SK-N-SH (cell line): ENCODE results near the gene ODAD3. TPM values are rescaled to one million over a fixed set of nuclear protein-coding genes. Genes with fewer than 3 reads are reported as not detected.

Experiments used
- CTCF ChIA-PET: fragments of 300-600, 350-600 bp; formaldehyde crosslinking; extraction: SDS; loops from one replicate; lab custom pipeline; 2021; lab: Yijun Ruan, JAX
- POLR2A ChIA-PET: fragments of 350-600 bp; sonication (Branson Sonifier 250); formaldehyde crosslinking; extraction: SDS; loops from one replicate; lab custom pipeline; 2020; ENCODE audit warnings: antibody characterized with exemption, inconsistent platforms; lab: Yijun Ruan, JAX
- DNase-seq: peaks from one replicate; pipeline ENCODE4 v3.0.0; 2012
- H2AFZ ChIP-seq: fragments of 200-600 bp; sonication (generic); 2 replicates; pipeline ENCODE4 v1.8.1; 2016; ENCODE audit warnings: antibody characterized with exemption, mild to moderate bottlenecking, low read depth
- H3F3A ChIP-seq: fragments of 200-600 bp; sonication (generic); replicated peaks from 2 replicates; pipeline ENCODE3; 2016; ENCODE audit warnings: antibody characterized with exemption, mild to moderate bottlenecking; ENCODE audit not compliant: insufficient read depth
- H3K27ac ChIP-seq, 2 experiments: fragments of 200-500 bp in 1 of 2; fragments of 200-600 bp in 1 of 2; sonication (Bioruptor generic) in 1 of 2; sonication (generic), shearing (Covaris generic) in 1 of 2; 2 replicates each; pipeline versions ENCODE4 v1.5.1 to v1.6.1; 2014 to 2016; ENCODE audit warnings: low read depth in 2 of 2, inconsistent platforms in 1 of 2, low read length in 1 of 2, mild to moderate bottlenecking in 1 of 2, mixed read lengths in 1 of 2
- H3K27me3 ChIP-seq: fragments of 200-600 bp; sonication (generic), shearing (Covaris generic); 2 replicates; pipeline ENCODE4 v1.6.1; 2016; ENCODE audit warnings: mixed run types; ENCODE audit not compliant: insufficient read depth
- H3K36me3 ChIP-seq, 2 experiments: fragments of 200-500 bp in 1 of 2; fragments of 200-600 bp in 1 of 2; sonication (Bioruptor generic) in 1 of 2; sonication (generic) in 1 of 2; replicated peaks in 1 of 2; 2 replicates each; pipeline versions ENCODE3 to v1.5.1; 2014 to 2016; ENCODE audit warnings: low read length in 1 of 2, mild to moderate bottlenecking in 1 of 2; ENCODE audit not compliant: insufficient read depth in 2 of 2, control insufficient read depth in 1 of 2
- H3K4me1 ChIP-seq, 2 experiments: fragments of 200-500 bp in 1 of 2; fragments of 200-600 bp in 1 of 2; sonication (Bioruptor generic) in 1 of 2; sonication (generic), shearing (Covaris generic) in 1 of 2; 2 replicates each; pipeline versions ENCODE4 v1.5.1 to v1.6.1; 2014 to 2016; ENCODE audit warnings: low read depth in 1 of 2, low read length in 1 of 2, mixed run types in 1 of 2; ENCODE audit not compliant: insufficient read depth in 2 of 2, control insufficient read depth in 1 of 2
- H3K4me2 ChIP-seq: fragments of 200-600 bp; sonication (generic), shearing (Covaris generic); 2 replicates; pipeline ENCODE4 v1.6.1; 2017; ENCODE audit warnings: mixed run types
- H3K4me3 ChIP-seq, 2 experiments: fragments of 200-500 bp in 1 of 2; fragments of 200-600 bp in 1 of 2; sonication (Bioruptor generic) in 1 of 2; sonication (generic), shearing (Covaris generic) in 1 of 2; 2 replicates each; pipeline versions ENCODE4 v1.5.1 to v1.8.1; 2014 to 2016; ENCODE audit warnings: low read depth in 2 of 2, inconsistent platforms in 1 of 2, low read length in 1 of 2, mild to moderate bottlenecking in 1 of 2, mixed read lengths in 1 of 2, moderate library complexity in 1 of 2
- H3K79me2 ChIP-seq: fragments of 200-600 bp; sonication (generic); 2 replicates; pipeline ENCODE4 v1.8.1; 2017; ENCODE audit warnings: mild to moderate bottlenecking; ENCODE audit not compliant: insufficient read depth
- H3K9ac ChIP-seq: fragments of 200-600 bp; sonication (generic); 2 replicates; pipeline ENCODE4 v1.6.1; 2017; ENCODE audit warnings: mixed run types
- H3K9me2 ChIP-seq: fragments of 200-600 bp; sonication (generic); 2 replicates; pipeline ENCODE4 v1.6.1; 2017; ENCODE audit warnings: mixed run types
- H3K9me3 ChIP-seq: fragments of 200-600 bp; sonication (generic); 2 replicates; pipeline ENCODE4 v1.6.1; 2017; ENCODE audit warnings: mixed run types, mild to moderate bottlenecking, moderate library complexity
- H4K20me1 ChIP-seq: fragments of 200-600 bp; sonication (generic); 2 replicates; pipeline ENCODE4 v1.6.1; 2017; ENCODE audit warnings: mild to moderate bottlenecking, mixed run types; ENCODE audit not compliant: insufficient read depth
- CHD2 ChIP-seq: fragments of 150-350 bp; IDR thresholded peaks from 2 replicates; pipeline ENCODE4 v1.6.1; 2018; ENCODE audit warnings: low read length; ENCODE audit not compliant: partially characterized antibody
- ELF1 ChIP-seq: IDR thresholded peaks from 2 replicates; pipeline ENCODE4 v1.4.0; 2012
- EP300 ChIP-seq, 2 experiments: IDR thresholded peaks; 2 replicates each; pipeline versions ENCODE4 v1.4.0 to v1.6.1; 2012; ENCODE audit warnings: borderline replicate concordance in 1 of 2, low read depth in 1 of 2, low read length in 1 of 2
- EZH2phosphoT487 ChIP-seq: fragments of 200-600 bp; sonication (generic); IDR thresholded peaks from 2 replicates; pipeline ENCODE4 v1.6.1; 2017; ENCODE audit warnings: low read depth, mixed run types, mild to moderate bottlenecking, antibody characterized with exemption, moderate library complexity, borderline replicate concordance
- FOSL2 ChIP-seq: IDR thresholded peaks from 2 replicates; pipeline ENCODE4 v1.4.0; 2012; ENCODE audit warnings: low read depth, mild to moderate bottlenecking, moderate library complexity, borderline replicate concordance
- GABPA ChIP-seq: IDR thresholded peaks from 2 replicates; pipeline ENCODE4 v1.4.0; 2012; ENCODE audit warnings: low read depth, mild to moderate bottlenecking
- MXI1 ChIP-seq: IDR thresholded peaks from 2 replicates; pipeline ENCODE4 v1.6.1; 2012; ENCODE audit warnings: mild to moderate bottlenecking, low read depth, low read length, improper control_type of control experiment
- POLR2AphosphoS5 ChIP-seq: IDR thresholded peaks from 2 replicates; pipeline ENCODE4 v1.6.1; 2012; ENCODE audit warnings: low read depth, low read length
- RFX5 ChIP-seq: IDR thresholded peaks from 2 replicates; pipeline ENCODE4 v1.6.1; 2012; ENCODE audit warnings: mild to moderate bottlenecking, improper control_type of control experiment, low read length
- SIN3A ChIP-seq: IDR thresholded peaks from 2 replicates; pipeline ENCODE4 v1.6.1; 2012; ENCODE audit warnings: low read depth, mild to moderate bottlenecking, low read length, moderate library complexity, borderline replicate concordance
- SMC3 ChIP-seq: IDR thresholded peaks from 2 replicates; pipeline ENCODE4 v1.6.1; 2012; ENCODE audit warnings: low read depth, low read length, improper control_type of control experiment
- YY1 ChIP-seq: IDR thresholded peaks from 2 replicates; pipeline ENCODE4 v1.4.0; 2012; ENCODE audit warnings: low read depth, mild to moderate bottlenecking
- ZBTB33 ChIP-seq: IDR thresholded peaks from 2 replicates; pipeline ENCODE4 v1.4.0; 2012; ENCODE audit warnings: low read depth, borderline replicate concordance
- WGBS: methylation state at CpG from one replicate; pipeline ENCODE4 v1.1.6; 2017; ENCODE audit warnings: low lambda C conversion rate; 5-methylcytosine and 5-hydroxymethylcytosine counted together
- polyA plus RNA-seq, 3 experiments: library from polyadenylated mRNA; depleted of rRNA; stranded (reverse); fragments of >200 nt; gene quantifications; 2 replicates each; pipeline ENCODE4 v1.2.3, GENCODE V29; 2012
- TF ChIP-seq, protein P1 (sequence below): fragments of 150-350 bp; IDR thresholded peaks from 2 replicates; pipeline ENCODE4 v1.6.1; 2016; ENCODE audit warnings: mild to moderate bottlenecking, low read depth, low read length
- TF ChIP-seq, protein P2 (sequence below): IDR thresholded peaks from 2 replicates; pipeline ENCODE4 v1.6.1; 2012; ENCODE audit warnings: mild to moderate bottlenecking, low read depth, low read length, moderate library complexity

ODAD3 gene
- polyA plus RNA-seq, 1 of the 3 experiments (the other 2 are of a cell fraction) = 4.2 TPM

- TF ChIP-seq EZH2phosphoT487 (no peak), POLR2AphosphoS5 (peak; percentile 93), EP300 (IDR thresholded peaks at IDR 0.05; ENCODE audit: borderline replicate concordance in 1 of 2, low read depth in 1 of 2, low read length in 1 of 2) (peak in 1 of 2 experiments; percentile 28; a peak in 1 of 4 replicates), SMC3 (0 out of 2 replicates have a peak, but pooled peaks have one; percentile 6)
- TF ChIP-seq, all 33 proteins: peak for 3
- 14% methylated on average over 20 of the region's 27 CpGs for WGBS
- Histone ChIP-seq H3K4me3 (peak overlapping the region; percentile 58 to 62), H3K27ac (peak overlapping the region; percentile 88 to 90; a peak in 3 of 4 replicates), H2AFZ (peak overlapping the region; percentile 62; the same call in 1 of the 2 replicates), H3K9me3 (no peaks in the 10 kb centered on the region), H3K36me3 (no peaks in the 10 kb centered on the region), H3K79me2 (peaks cover 20% of the 10 kb centered on the region), H3F3A (peaks cover 33% of the 10 kb centered on the region), H3K9me2 (no peaks in the 10 kb centered on the region), H3K27me3 (no peaks in the 10 kb centered on the region), H3K4me2 (peak overlapping the region; percentile 84), H3K4me1 (peaks cover 16 to 24% of the 10 kb centered on the region in 2 experiments), H4K20me1 (no peaks in the 10 kb centered on the region), H3K9ac (peak overlapping the region; percentile 53)
- peak; percentile 60 for DNase-seq
- ChIA-PET POLR2A (interaction anchor here (0.6 to 2.3 kb wide), 19 partner anchors 8 to 1321 kb away, joined by 3 to 28 read pairs (median 4); partner anchors contain the start of genes CCDC159, ECSIT, ELAVL3 and EPOR), CTCF (interaction anchor here (0.5 to 5.9 kb wide), 15 partner anchors 8 to 1256 kb away, joined by 3 to 66 read pairs (median 4); partner anchors contain the start of genes EPOR, ODAD3, PRKCSH and RGL3)
Observed at GRCh38 chr19:11375143-11375948, 59.6 kb downstream of the ODAD3 start.

DNA sequence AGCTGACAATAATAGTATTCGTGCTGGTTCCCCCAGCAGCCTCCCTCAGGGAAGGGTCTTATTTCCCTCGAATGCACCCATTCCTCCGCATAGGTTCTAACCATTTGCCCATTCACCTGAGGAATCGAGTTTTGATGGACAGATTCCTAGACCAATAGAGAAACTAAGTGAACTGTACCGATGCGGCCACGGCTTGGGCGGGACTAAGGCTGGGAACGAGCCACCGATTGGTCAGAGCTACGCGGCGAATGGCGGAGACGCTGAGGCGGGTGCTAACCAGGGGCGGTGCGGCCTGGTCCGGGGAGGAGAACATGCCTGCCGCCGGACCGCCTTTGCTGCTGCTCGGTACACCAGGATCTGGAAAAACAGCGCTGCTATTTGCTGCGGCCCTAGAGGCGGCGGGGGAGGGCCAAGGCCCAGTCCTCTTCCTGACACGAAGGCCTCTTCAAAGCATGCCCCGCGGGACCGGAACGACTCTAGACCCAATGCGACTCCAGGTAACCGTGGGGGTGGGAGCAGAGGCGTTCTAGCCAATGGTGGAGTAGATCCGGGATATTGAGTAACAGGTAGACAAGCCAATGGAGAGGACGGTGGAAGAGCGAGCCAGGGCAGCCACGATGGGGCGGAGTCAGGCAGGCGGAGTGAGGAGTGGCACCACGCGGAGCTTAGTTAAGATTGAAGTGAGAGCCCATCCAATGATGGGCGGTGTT lies 60.3 kb downstream of the ODAD3 start, which contains the start of gene SWSAP1:
Gene SWSAP1, plus strand, starts transcription at position 234 of the 710 bp plus-strand sequence. Its CDS starts 15 bp downstream, at position 249.
- POLR2A ChIA-PET = interaction anchor here (0.6 to 2.3 kb wide), 19 partner anchors 9 to 1322 kb away, joined by 3 to 28 read pairs (median 4); partner anchors contain the start of genes CCDC159, ECSIT, ELAVL3 and EPOR
- peaks cover 16 to 22% of the 10 kb centered on the region in 2 experiments for H3K4me1 ChIP-seq
- H3K4me2 ChIP-seq = peak within 1 kb of the TSS; percentile 84
- H3F3A ChIP-seq = peaks cover 32% of the 10 kb centered on the region
- no peaks in the 10 kb centered on the region for H3K9me3 ChIP-seq
- H3K9ac ChIP-seq = peak within 1 kb of the TSS; percentile 80
- no peaks in the 10 kb centered on the region for H4K20me1 ChIP-seq
- CTCF ChIA-PET = interaction anchor here (0.5 to 5.9 kb wide), 17 partner anchors 8 to 1257 kb away, joined by 3 to 66 read pairs (median 4); partner anchors contain the start of genes EPOR, ODAD3, PRKCSH and RAB3D
- no peaks in the 10 kb centered on the region for H3K9me2 ChIP-seq
- DNase-seq = peak; percentile 92
- peaks cover 12% of the 10 kb centered on the region for H3K79me2 ChIP-seq
- peak within 1 kb of the TSS; percentile 70 for H2AFZ ChIP-seq
- no peaks in the 10 kb centered on the region for H3K36me3 ChIP-seq
- H3K27me3 ChIP-seq = no peaks in the 10 kb centered on the region
- H3K27ac ChIP-seq = peak within 1 kb of the TSS; percentile 88 to 94
- under 1% methylated on average over 28 of the region's 44 CpGs for WGBS
- H3K4me3 ChIP-seq = peak within 1 kb of the TSS; percentile 58 to 62
- TF ChIP-seq, protein P1, sequence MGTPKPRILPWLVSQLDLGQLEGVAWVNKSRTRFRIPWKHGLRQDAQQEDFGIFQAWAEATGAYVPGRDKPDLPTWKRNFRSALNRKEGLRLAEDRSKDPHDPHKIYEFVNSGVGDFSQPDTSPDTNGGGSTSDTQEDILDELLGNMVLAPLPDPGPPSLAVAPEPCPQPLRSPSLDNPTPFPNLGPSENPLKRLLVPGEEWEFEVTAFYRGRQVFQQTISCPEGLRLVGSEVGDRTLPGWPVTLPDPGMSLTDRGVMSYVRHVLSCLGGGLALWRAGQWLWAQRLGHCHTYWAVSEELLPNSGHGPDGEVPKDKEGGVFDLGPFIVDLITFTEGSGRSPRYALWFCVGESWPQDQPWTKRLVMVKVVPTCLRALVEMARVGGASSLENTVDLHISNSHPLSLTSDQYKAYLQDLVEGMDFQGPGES = peak; percentile 63
- TF ChIP-seq SIN3A (no peak), POLR2AphosphoS5 (peak; percentile 73), RFX5 (0 out of 2 replicates have a peak, but pooled peaks have one; percentile 25), ELF1 (peak; percentile 70), YY1 (peak; percentile 72), GABPA (peak; percentile 71), FOSL2 (no peak), CHD2 (peak; percentile 72), MXI1 (peak; percentile 63; the same call in 1 of the 2 replicates), ZBTB33 (no peak)
- TF ChIP-seq, protein P2, sequence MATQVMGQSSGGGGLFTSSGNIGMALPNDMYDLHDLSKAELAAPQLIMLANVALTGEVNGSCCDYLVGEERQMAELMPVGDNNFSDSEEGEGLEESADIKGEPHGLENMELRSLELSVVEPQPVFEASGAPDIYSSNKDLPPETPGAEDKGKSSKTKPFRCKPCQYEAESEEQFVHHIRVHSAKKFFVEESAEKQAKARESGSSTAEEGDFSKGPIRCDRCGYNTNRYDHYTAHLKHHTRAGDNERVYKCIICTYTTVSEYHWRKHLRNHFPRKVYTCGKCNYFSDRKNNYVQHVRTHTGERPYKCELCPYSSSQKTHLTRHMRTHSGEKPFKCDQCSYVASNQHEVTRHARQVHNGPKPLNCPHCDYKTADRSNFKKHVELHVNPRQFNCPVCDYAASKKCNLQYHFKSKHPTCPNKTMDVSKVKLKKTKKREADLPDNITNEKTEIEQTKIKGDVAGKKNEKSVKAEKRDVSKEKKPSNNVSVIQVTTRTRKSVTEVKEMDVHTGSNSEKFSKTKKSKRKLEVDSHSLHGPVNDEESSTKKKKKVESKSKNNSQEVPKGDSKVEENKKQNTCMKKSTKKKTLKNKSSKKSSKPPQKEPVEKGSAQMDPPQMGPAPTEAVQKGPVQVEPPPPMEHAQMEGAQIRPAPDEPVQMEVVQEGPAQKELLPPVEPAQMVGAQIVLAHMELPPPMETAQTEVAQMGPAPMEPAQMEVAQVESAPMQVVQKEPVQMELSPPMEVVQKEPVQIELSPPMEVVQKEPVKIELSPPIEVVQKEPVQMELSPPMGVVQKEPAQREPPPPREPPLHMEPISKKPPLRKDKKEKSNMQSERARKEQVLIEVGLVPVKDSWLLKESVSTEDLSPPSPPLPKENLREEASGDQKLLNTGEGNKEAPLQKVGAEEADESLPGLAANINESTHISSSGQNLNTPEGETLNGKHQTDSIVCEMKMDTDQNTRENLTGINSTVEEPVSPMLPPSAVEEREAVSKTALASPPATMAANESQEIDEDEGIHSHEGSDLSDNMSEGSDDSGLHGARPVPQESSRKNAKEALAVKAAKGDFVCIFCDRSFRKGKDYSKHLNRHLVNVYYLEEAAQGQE = no peak
